T follicular helper cell (primary cell): ENCODE data around the gene COLQ.
A peak's percentile ranks its signal among the peaks of the same experiment; 100 is the strongest.
"Not testable (repeated sequence)": the region's sequence is repeated elsewhere in the genome, so short reads cannot be mapped to it uniquely, and the experiment has no call there.

ENCODE experiments used
- DNase-seq: peaks from one replicate; pipeline ENCODE4 v3.0.0-alpha.2; 2020; ENCODE audit warnings: low read depth

Gene COLQ

GRCh38 chr3:15427182-15427880 is 94.2 kb downstream of the COLQ start, which contains the start of the genes EAF1 and METTL6:
Gene EAF1, plus strand, starts transcription at chr3:15427598. Its CDS starts 182 bp downstream, at chr3:15427780.
Gene METTL6, minus strand, starts transcription at chr3:15427544. Its CDS starts 1,033 bp downstream, at chr3:15426511.
- peak; percentile 80 for DNase-seq

- DNase-seq = no peak
Measured at GRCh38 chr3:15426579-15427118, 94.9 kb downstream of the COLQ start.

- no peak for DNase-seq
Measured at GRCh38 chr3:15420871-15421270, 100.6 kb downstream of the COLQ start.

GRCh38 chr3:15410966-15411365 is 110.5 kb downstream of the COLQ start:
- not testable (repeated sequence) for DNase-seq

GRCh38 chr3:15409774-15410173 is 111.7 kb downstream of the COLQ start:
- DNase-seq = no peak

- no peak for DNase-seq
Measured at GRCh38 chr3:15409239-15409638, 112.3 kb downstream of the COLQ start.

- no peak for DNase-seq
Measured at GRCh38 chr3:15405448-15406050, 116.0 kb downstream of the COLQ start.

- no peak for DNase-seq
Measured at GRCh38 chr3:15404767-15405166, 116.7 kb downstream of the COLQ start.

GRCh38 chr3:15403965-15404364 is 117.5 kb downstream of the COLQ start:
- DNase-seq = no peak

- no peak for DNase-seq
Measured at GRCh38 chr3:15403495-15403894, 118.0 kb downstream of the COLQ start.

GRCh38 chr3:15401936-15402335 is 119.6 kb downstream of the COLQ start:
- DNase-seq = no peak
